GM18507 (cell line): ENCODE data around the gene RIC1.
"Not testable (repeated sequence)": the region's sequence is repeated elsewhere in the genome, so short reads cannot be mapped to it uniquely, and the experiment has no call there.

Experiments
- DNase-seq: peaks from one replicate; pipeline ENCODE4 v3.0.0; 2011; ENCODE audit warnings: low read depth; ENCODE audit not compliant: insufficient read length; ENCODE audit errors: extremely low spot score
- FAIRE-seq: peaks from 2 replicates; lab custom pipeline; 2011; peaks lifted over from hg19 to GRCh38; lab: Jason Lieb, UNC

The RIC1 gene

GRCh38 chr9:5718296-5719032 is 89.6 kb downstream of the RIC1 start:
- no peak for DNase-seq
- FAIRE-seq = no peak

GRCh38 chr9:5719100-5719926 is 90.4 kb downstream of the RIC1 start:
- FAIRE-seq (peak; percentile 49), DNase-seq (no peak)

GRCh38 chr9:5720151-5720550 is 91.2 kb downstream of the RIC1 start:
- FAIRE-seq = no peak
- no peak for DNase-seq

GRCh38 chr9:5721279-5722087 is 92.6 kb downstream of the RIC1 start:
- DNase-seq = no peak

GRCh38 chr9:5722679-5723078 is 93.8 kb downstream of the RIC1 start:
- not testable (repeated sequence) for DNase-seq, FAIRE-seq

More at GRCh38 chr9:5721279-5722087, 92.6 kb downstream of the RIC1 start:
- FAIRE-seq = no peak

- DNase-seq (no peak), FAIRE-seq (no peak)
These were observed 106.2 kb downstream of the RIC1 start for GRCh38 chr9:5735072-5735471.

- FAIRE-seq (no peak), DNase-seq (no peak)
These were observed 107.8 kb downstream of the RIC1 start for GRCh38 chr9:5736563-5737346.

GRCh38 chr9:5743109-5743508 is 114.2 kb downstream of the RIC1 start:
- FAIRE-seq = no peak

GRCh38 chr9:5748438-5748837 is 119.5 kb downstream of the RIC1 start:
- FAIRE-seq = peak; percentile 15
- DNase-seq = no peak

More at GRCh38 chr9:5743109-5743508, 114.2 kb downstream of the RIC1 start:
- no peak for DNase-seq

- FAIRE-seq (no peak), DNase-seq (no peak)
These were observed 120.4 kb downstream of the RIC1 start for GRCh38 chr9:5749306-5749705.

GRCh38 chr9:5750569-5750968 is 121.7 kb downstream of the RIC1 start:
- no peak for DNase-seq
- FAIRE-seq = no peak

- DNase-seq (no peak), FAIRE-seq (peak; percentile 45)
These were observed 127.7 kb downstream of the RIC1 start for GRCh38 chr9:5756633-5757032.

- DNase-seq (no peak), FAIRE-seq (no peak)
These were observed 131.4 kb downstream of the RIC1 start for GRCh38 chr9:5760338-5760737.

- FAIRE-seq (no peak), DNase-seq (no peak)
These were observed 133.5 kb downstream of the RIC1 start for GRCh38 chr9:5762421-5762820.

GRCh38 chr9:5764130-5764868 is 135.4 kb downstream of the RIC1 start:
- peak; percentile 7 for DNase-seq
- FAIRE-seq = peak; percentile 84

- DNase-seq (no peak), FAIRE-seq (peak; percentile 50)
These were observed 139.3 kb downstream of the RIC1 start for GRCh38 chr9:5767968-5768932.

GRCh38 chr9:5773324-5773999 is 144.6 kb downstream of the RIC1 start:
- DNase-seq (no peak), FAIRE-seq (peak; percentile 21)
